Fibroblast of lung (primary cell): ENCODE results near the gene GLIS1.

Experiments used
- EZH2 ChIP-seq: IDR thresholded peaks from 2 replicates; pipeline ENCODE4 v1.5.1; 2012; ENCODE audit warnings: low read length, control low read depth, mild to moderate bottlenecking; ENCODE audit errors: missing control alignments
- TF ChIP-seq, protein P1 (sequence below), 2 donors: IDR thresholded peaks in 1 of 2; conservative IDR thresholded peaks in 1 of 2; 1 replicate in 1 of 2; 2 replicates in 1 of 2; pipeline ENCODE4 v1.5.1; 2011 to 2012; ENCODE audit warnings: low read length in 2 of 2, control low read depth in 1 of 2, inconsistent platforms in 1 of 2, low read depth in 1 of 2, mild to moderate bottlenecking in 1 of 2

- TF ChIP-seq, protein P1, sequence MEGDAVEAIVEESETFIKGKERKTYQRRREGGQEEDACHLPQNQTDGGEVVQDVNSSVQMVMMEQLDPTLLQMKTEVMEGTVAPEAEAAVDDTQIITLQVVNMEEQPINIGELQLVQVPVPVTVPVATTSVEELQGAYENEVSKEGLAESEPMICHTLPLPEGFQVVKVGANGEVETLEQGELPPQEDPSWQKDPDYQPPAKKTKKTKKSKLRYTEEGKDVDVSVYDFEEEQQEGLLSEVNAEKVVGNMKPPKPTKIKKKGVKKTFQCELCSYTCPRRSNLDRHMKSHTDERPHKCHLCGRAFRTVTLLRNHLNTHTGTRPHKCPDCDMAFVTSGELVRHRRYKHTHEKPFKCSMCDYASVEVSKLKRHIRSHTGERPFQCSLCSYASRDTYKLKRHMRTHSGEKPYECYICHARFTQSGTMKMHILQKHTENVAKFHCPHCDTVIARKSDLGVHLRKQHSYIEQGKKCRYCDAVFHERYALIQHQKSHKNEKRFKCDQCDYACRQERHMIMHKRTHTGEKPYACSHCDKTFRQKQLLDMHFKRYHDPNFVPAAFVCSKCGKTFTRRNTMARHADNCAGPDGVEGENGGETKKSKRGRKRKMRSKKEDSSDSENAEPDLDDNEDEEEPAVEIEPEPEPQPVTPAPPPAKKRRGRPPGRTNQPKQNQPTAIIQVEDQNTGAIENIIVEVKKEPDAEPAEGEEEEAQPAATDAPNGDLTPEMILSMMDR (conservative IDR thresholded peaks at IDR 0.05 in 1 of 2, IDR thresholded peaks at IDR 0.05 in 1 of 2; ENCODE audit: low read depth in 1 of 2, low read length in 2 of 2) = no peak
- no peak for TF ChIP-seq EZH2
Observed at GRCh38 chr1:53477651-53478501, 261.1 kb downstream of the GLIS1 start.
